ENCODE measurements around the gene LCN12. TPM values are rescaled to one million over a fixed set of nuclear protein-coding genes. Genes with fewer than 3 reads are reported as not detected.

The LCN12 gene
- total and polyA plus RNA-seq, 2 donors from 2014 or later, result 35.5 to 42.9 TPM

- FAIRE-seq (no peak), DNase-seq (no peak)
- Histone ChIP-seq H3K27ac (ENCODE audit: low read depth in 2 of 2, low read length in 2 of 2) (no peak overlapping the region), H3K27me3 (ENCODE audit: control insufficient read depth, insufficient read depth, low read length) (no peaks in the 10 kb centered on the region), H3K4me1 (ENCODE audit: control insufficient read depth in 2 of 3, insufficient read depth in 2 of 3, low read depth in 1 of 3, low read length in 3 of 3) (no peaks in the 10 kb centered on the region), H3K9ac (ENCODE audit: low read length in 3 of 3) (no peak overlapping the region), H3K36me3 (ENCODE audit: control insufficient read depth in 2 of 3, insufficient read depth in 3 of 3, low read length in 3 of 3) (no peaks in the 10 kb centered on the region), H3K9me3 (ENCODE audit: control insufficient read depth in 2 of 3, insufficient read depth in 1 of 3, low read length in 3 of 3) (no peaks in the 10 kb centered on the region), H3K4me3 (ENCODE audit: low read length in 3 of 3) (no peak overlapping the region)
- TF ChIP-seq, protein P1, sequence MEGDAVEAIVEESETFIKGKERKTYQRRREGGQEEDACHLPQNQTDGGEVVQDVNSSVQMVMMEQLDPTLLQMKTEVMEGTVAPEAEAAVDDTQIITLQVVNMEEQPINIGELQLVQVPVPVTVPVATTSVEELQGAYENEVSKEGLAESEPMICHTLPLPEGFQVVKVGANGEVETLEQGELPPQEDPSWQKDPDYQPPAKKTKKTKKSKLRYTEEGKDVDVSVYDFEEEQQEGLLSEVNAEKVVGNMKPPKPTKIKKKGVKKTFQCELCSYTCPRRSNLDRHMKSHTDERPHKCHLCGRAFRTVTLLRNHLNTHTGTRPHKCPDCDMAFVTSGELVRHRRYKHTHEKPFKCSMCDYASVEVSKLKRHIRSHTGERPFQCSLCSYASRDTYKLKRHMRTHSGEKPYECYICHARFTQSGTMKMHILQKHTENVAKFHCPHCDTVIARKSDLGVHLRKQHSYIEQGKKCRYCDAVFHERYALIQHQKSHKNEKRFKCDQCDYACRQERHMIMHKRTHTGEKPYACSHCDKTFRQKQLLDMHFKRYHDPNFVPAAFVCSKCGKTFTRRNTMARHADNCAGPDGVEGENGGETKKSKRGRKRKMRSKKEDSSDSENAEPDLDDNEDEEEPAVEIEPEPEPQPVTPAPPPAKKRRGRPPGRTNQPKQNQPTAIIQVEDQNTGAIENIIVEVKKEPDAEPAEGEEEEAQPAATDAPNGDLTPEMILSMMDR (IDR thresholded peaks at IDR 0.05; ENCODE audit: borderline replicate concordance, extremely low read depth, insufficient read depth), result no peak
- intact Hi-C loops (cut with DNase I), result loop anchor here (10.0 kb wide), 1 partner anchor 66 kb away; the partner anchor contains the start of gene ABCA2
Observed at GRCh38 chr9:136958898-136959850, 7.1 kb downstream of the LCN12 start.

DNA sequence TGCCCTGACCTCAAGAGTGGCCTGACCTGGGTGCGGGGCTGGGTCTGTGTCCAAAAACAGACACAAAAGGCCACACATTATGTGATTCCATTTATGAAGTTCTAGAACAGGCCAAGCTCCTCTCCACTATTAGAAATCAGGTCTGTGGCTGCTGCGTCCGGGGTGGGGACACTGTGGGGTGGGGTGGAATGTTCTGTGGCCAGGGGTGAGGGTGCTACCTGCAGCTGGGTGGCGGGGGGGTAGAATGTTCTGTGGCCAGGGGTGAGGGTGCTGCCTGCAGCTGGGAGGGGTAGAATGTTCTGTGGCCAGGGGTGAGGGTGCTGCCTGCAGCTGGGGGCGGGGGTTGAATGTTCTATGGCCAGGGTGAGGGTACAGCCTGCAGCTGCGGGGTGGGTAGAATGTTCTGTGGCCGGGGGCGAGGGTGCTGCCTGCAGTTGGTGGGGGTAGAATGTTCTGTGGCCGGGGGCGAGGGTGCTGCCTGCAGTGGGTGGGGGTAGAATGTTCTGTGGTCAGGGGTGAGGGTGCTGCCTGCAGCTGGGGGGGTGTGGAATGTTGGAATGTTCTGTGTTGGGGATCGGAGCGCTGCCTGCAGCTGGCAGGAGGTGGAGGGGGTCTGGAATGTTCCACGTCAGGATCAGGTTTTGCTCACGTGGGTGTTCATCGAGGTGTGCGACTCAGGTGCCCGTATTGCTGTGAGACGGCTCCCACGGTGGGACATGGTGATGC is 8.3 kb downstream of the LCN12 start:
- Histone ChIP-seq H3K9ac (ENCODE audit: low read length in 3 of 3) (no peak overlapping the region), H3K4me3 (ENCODE audit: low read length in 3 of 3) (no peak overlapping the region), H3K27me3 (ENCODE audit: control insufficient read depth, insufficient read depth, low read length) (no peaks in the 10 kb centered on the region), H3K4me1 (ENCODE audit: control insufficient read depth in 2 of 3, insufficient read depth in 2 of 3, low read depth in 1 of 3, low read length in 3 of 3) (no peaks in the 10 kb centered on the region), H3K27ac (ENCODE audit: low read depth in 2 of 2, low read length in 2 of 2) (no peak overlapping the region), H3K9me3 (ENCODE audit: control insufficient read depth in 2 of 3, insufficient read depth in 1 of 3, low read length in 3 of 3) (no peaks in the 10 kb centered on the region), H3K36me3 (ENCODE audit: control insufficient read depth in 2 of 3, insufficient read depth in 3 of 3, low read length in 3 of 3) (no peaks in the 10 kb centered on the region)
- TF ChIP-seq, protein P1 (IDR thresholded peaks at IDR 0.05; ENCODE audit: borderline replicate concordance, extremely low read depth, insufficient read depth), result no peak
- FAIRE-seq, result no peak
- intact Hi-C loops (cut with DNase I), result no loop called here
- peak in 3 of 5 donors; percentile 71 to 73 (median 71) for DNase-seq

DNA sequence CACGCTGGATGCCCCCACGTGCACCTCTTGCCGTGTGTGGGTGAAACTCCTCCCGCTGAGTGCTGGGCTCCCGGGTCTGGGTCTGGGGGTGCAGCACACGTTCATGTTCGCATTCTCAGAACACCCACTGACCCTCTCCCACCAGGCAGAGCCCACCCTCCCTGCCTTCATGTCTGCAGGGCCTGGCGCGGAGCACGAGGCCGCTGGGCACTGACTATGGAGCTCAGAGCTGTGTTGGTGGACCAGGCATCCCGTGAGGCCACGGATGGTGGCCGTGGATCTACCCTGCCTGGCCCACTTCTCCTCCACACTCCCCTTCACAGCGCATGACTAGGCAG is 8.8 kb downstream of the LCN12 start:
- TF ChIP-seq, protein P1 (IDR thresholded peaks at IDR 0.05; ENCODE audit: borderline replicate concordance, extremely low read depth, insufficient read depth), result no peak
- no peaks in the 10 kb centered on the region for H3K9me3 ChIP-seq (ENCODE audit: control insufficient read depth in 2 of 3, insufficient read depth in 1 of 3, low read length in 3 of 3)
- FAIRE-seq (no peak), DNase-seq (no peak)
- no peak overlapping the region for H3K4me3 ChIP-seq (ENCODE audit: low read length in 3 of 3)
- no peak overlapping the region for H3K9ac ChIP-seq (ENCODE audit: low read length in 3 of 3)
- intact Hi-C loops (cut with DNase I), result no loop called here
- H3K4me1 ChIP-seq (ENCODE audit: control insufficient read depth in 2 of 3, insufficient read depth in 2 of 3, low read depth in 1 of 3, low read length in 3 of 3), result no peaks in the 10 kb centered on the region
- H3K27me3 ChIP-seq (ENCODE audit: control insufficient read depth, insufficient read depth, low read length), result no peaks in the 10 kb centered on the region
- H3K27ac ChIP-seq (ENCODE audit: low read depth in 2 of 2, low read length in 2 of 2), result no peak overlapping the region
- no peaks in the 10 kb centered on the region for H3K36me3 ChIP-seq (ENCODE audit: control insufficient read depth in 2 of 3, insufficient read depth in 3 of 3, low read length in 3 of 3)

Data from kidney (tissue), 14 donors.